K562 (cell line): ENCODE data around the gene HPCA. TPM values are rescaled to one million over a fixed set of nuclear protein-coding genes. Genes with fewer than 3 reads are reported as not detected.

ENCODE experiments used
- ARID3A ChIP-seq: IDR thresholded peaks from 2 replicates; pipeline ENCODE4 v1.6.1; 2012; ENCODE audit warnings: low read depth, low read length, improper control_type of control experiment, borderline replicate concordance
- ATF7 ChIP-seq: fragments of 450-650 bp; IDR thresholded peaks from 2 replicates; pipeline ENCODE4 v1.7.1; 2014; ENCODE audit warnings: mild to moderate bottlenecking, moderate library complexity
- CGGBP1 ChIP-seq: fragments of 250-450 bp; sonication (Bioruptor Pico); IDR thresholded peaks from 2 replicates; pipeline ENCODE4 v1.9.0; 2021; ENCODE audit warnings: mild to moderate bottlenecking
- CTCF ChIP-seq, 3 experiments: IDR thresholded peaks in 2 of 3; conservative IDR thresholded peaks in 1 of 3; 2 replicates each; pipeline ENCODE4 v1.5.1; 2011 to 2012; ENCODE audit warnings: low read length in 3 of 3, mild to moderate bottlenecking in 3 of 3, control low read depth in 2 of 3, improper control_type of control experiment in 1 of 3, inconsistent platforms in 1 of 3, low read depth in 1 of 3, mixed read lengths in 1 of 3, moderate library complexity in 1 of 3; ENCODE audit not compliant: insufficient read depth in 2 of 3
- ESRRA ChIP-seq: fragments of 450-650 bp; IDR thresholded peaks from 2 replicates; pipeline ENCODE4 v1.6.1; 2014; ENCODE audit warnings: low read depth, mild to moderate bottlenecking, moderate library complexity, borderline replicate concordance
- IRF9 ChIP-seq: fragments of 450-650 bp; IDR thresholded peaks from 2 replicates; pipeline ENCODE4 v1.6.1; 2016; ENCODE audit warnings: missing biosample characterization, missing genetic modification characterization
- MNT ChIP-seq, 2 experiments: fragments of 450-650 bp; conservative IDR thresholded peaks; 2 replicates each; pipeline ENCODE4 v1.6.1; 2017; ENCODE audit warnings: mild to moderate bottlenecking in 2 of 2, moderate library complexity in 2 of 2
- REST ChIP-seq, 2 experiments: fragments of 450-650 bp; formaldehyde crosslinking in 1 of 2; IDR thresholded peaks; 2 replicates each; pipeline versions ENCODE4 v1.4.0 to v1.6.1; 2014 to 2020; ENCODE audit warnings: mild to moderate bottlenecking in 2 of 2, borderline replicate concordance in 1 of 2, low read depth in 1 of 2
- RUNX1 ChIP-seq: sonication (generic); IDR thresholded peaks from 2 replicates; pipeline ENCODE4 v1.6.1; 2016; ENCODE audit warnings: antibody characterized with exemption, low read depth
- ZNF695 ChIP-seq: fragments of 450-650 bp; formaldehyde crosslinking; IDR thresholded peaks from 2 replicates; pipeline ENCODE4 v1.4.0; 2020; ENCODE audit warnings: mild to moderate bottlenecking, moderate library complexity
- polyA plus RNA-seq, 8 experiments: library from polyadenylated mRNA; depleted of rRNA in 4 of 8; stranded (reverse) in 5 of 8; unstranded in 3 of 8; fragments of >200 nt; fragmentation: Nextera tagmentation in 2 of 8; fragmentation: Illumina TruSeq in 1 of 8; extraction: Ambion mirVana in 2 of 8; extraction: Trizol in 1 of 8; gene quantifications; 2 replicates each; pipeline versions ENCODE4 v1.2.1 to v1.2.3, GENCODE V29; 2011 to 2014; ENCODE audit warnings: inconsistent platforms in 1 of 8, missing spikeins in 1 of 8
- total RNA-seq, 7 experiments: library from RNA; depleted of rRNA in 6 of 7; stranded (reverse); fragments of >200 nt in 6 of 7; fragmentation: Illumina TruSeq in 2 of 7; extraction: Trizol in 2 of 7; gene quantifications; 2 replicates each; pipeline versions ENCODE4 v1.2.1 to v1.2.3, GENCODE V29; 2011 to 2021; ENCODE audit warnings: low replicate concordance in 1 of 7

HPCA gene
- total and polyA plus RNA-seq, 9 of the 15 experiments (the other 6 are each of a cell fraction or from before 2014, with no cell fraction given) = not detected

- no peak for TF ChIP-seq CTCF (IDR thresholded peaks at IDR 0.05 in 2 of 3, conservative IDR thresholded peaks at IDR 0.05 in 1 of 3; ENCODE audit: insufficient read depth in 2 of 3, low read depth in 1 of 3, low read length in 3 of 3)
- no peak for TF ChIP-seq ARID3A
- TF ChIP-seq REST (IDR thresholded peaks at IDR 0.05; ENCODE audit: borderline replicate concordance) = no peak; the same call in 1 of the 2 replicates
- TF ChIP-seq REST (CRISPR knock-in tag; IDR thresholded peaks at IDR 0.05; ENCODE audit: low read depth) = no peak
- TF ChIP-seq ZNF695 (CRISPR knock-in tag) = no peak
- TF ChIP-seq CGGBP1 (CRISPR knock-in tag) = no peak
- TF ChIP-seq MNT (conservative IDR thresholded peaks at IDR 0.05) = 0 out of 4 replicates have a peak, but pooled peaks of 1 of the 2 experiments have one; percentile 44
- 0 out of 2 replicates have a peak, but pooled peaks have one; percentile 21 for TF ChIP-seq ATF7
- no peak for TF ChIP-seq RUNX1
- no peak for TF ChIP-seq ESRRA
- no peak for TF ChIP-seq IRF9 (tag)
Measured at GRCh38 chr1:32939655-32940371, 53.5 kb downstream of the HPCA start (continued).
